GM12878 (cell line): ENCODE results near the gene TOP2B. TPM values are rescaled to one million over a fixed set of nuclear protein-coding genes. Genes with fewer than 3 reads are reported as not detected.
A peak's percentile ranks its signal among the peaks of the same experiment; 100 is the strongest.

Source experiments
- ATF2 ChIP-seq: IDR thresholded peaks from 2 replicates; pipeline ENCODE4 v1.6.1; 2012; ENCODE audit warnings: low read length, inconsistent platforms
- CTCF ChIP-seq, 3 experiments: IDR thresholded peaks in 2 of 3; conservative IDR thresholded peaks in 1 of 3; 2 replicates each; pipeline ENCODE4 v1.5.1; 2011; ENCODE audit warnings: low read depth in 3 of 3, low read length in 3 of 3, mild to moderate bottlenecking in 3 of 3, control low read depth in 2 of 3, moderate library complexity in 2 of 3, inconsistent platforms in 1 of 3, mixed read lengths in 1 of 3; ENCODE audit not compliant: control insufficient read depth in 2 of 3, insufficient read depth in 1 of 3; ENCODE audit errors: extremely low read depth in 1 of 3
- EED ChIP-seq: sonication (generic); IDR thresholded peaks from 2 replicates; pipeline ENCODE4 v1.6.1; 2016; ENCODE audit warnings: antibody characterized with exemption, low read depth
- HDAC6 ChIP-seq: fragments of 200-600 bp; sonication (generic); IDR thresholded peaks from one replicate; pipeline ENCODE4 v1.8.0; 2017; ENCODE audit warnings: antibody characterized with exemption; ENCODE audit not compliant: unreplicated experiment
- IRF3 ChIP-seq: fragments of 450-650 bp; IDR thresholded peaks from 2 replicates; pipeline ENCODE4 v1.6.1; 2014; ENCODE audit warnings: mild to moderate bottlenecking
- KDM1A ChIP-seq: fragments of 200-600 bp; sonication (generic); IDR thresholded peaks from 2 replicates; pipeline ENCODE4 v1.6.1; 2016; ENCODE audit warnings: borderline replicate concordance
- MEF2A ChIP-seq: IDR thresholded peaks from 2 replicates; pipeline ENCODE4 v1.6.1; 2011; ENCODE audit warnings: low read depth, mild to moderate bottlenecking, low read length, moderate library complexity; ENCODE audit not compliant: insufficient read depth
- MXI1 ChIP-seq: fragments of 150-350 bp; IDR thresholded peaks from 2 replicates; pipeline ENCODE4 v1.6.1; 2011; ENCODE audit warnings: low read depth, mild to moderate bottlenecking, inconsistent platforms, low read length, improper control_type of control experiment
- NBN ChIP-seq: fragments of 450-650 bp; IDR thresholded peaks from 2 replicates; pipeline ENCODE4 v1.6.1; 2016
- NKRF ChIP-seq: fragments of 450-650 bp; conservative IDR thresholded peaks from 2 replicates; pipeline ENCODE4 v1.6.1; 2017; ENCODE audit warnings: mild to moderate bottlenecking, moderate library complexity
- NR2F1 ChIP-seq: fragments of 450-650 bp; conservative IDR thresholded peaks from 2 replicates; pipeline ENCODE4 v1.6.1; 2017; ENCODE audit warnings: mild to moderate bottlenecking
- NRF1 ChIP-seq: conservative IDR thresholded peaks from 2 replicates; pipeline ENCODE4 v1.6.1; 2011; ENCODE audit warnings: mild to moderate bottlenecking, low read depth, low read length, improper control_type of control experiment
- POLR2AphosphoS2 ChIP-seq: IDR thresholded peaks from 2 replicates; pipeline ENCODE4 v1.6.1; 2011; ENCODE audit warnings: low read depth, mild to moderate bottlenecking, low read length, improper control_type of control experiment, moderate library complexity
- SMARCA5 ChIP-seq: fragments of 450-650 bp; IDR thresholded peaks from 2 replicates; pipeline ENCODE4 v1.6.1; 2017; ENCODE audit warnings: mild to moderate bottlenecking
- SMC3 ChIP-seq: IDR thresholded peaks from 2 replicates; pipeline ENCODE4 v1.6.1; 2011; ENCODE audit warnings: low read length, improper control_type of control experiment, borderline replicate concordance
- TCF12 ChIP-seq: IDR thresholded peaks from 2 replicates; pipeline ENCODE4 v1.6.1; 2011; ENCODE audit warnings: low read depth, mild to moderate bottlenecking, low read length
- USF2 ChIP-seq: IDR thresholded peaks from 2 replicates; pipeline ENCODE4 v1.6.1; 2011; ENCODE audit warnings: low read depth, low read length, improper control_type of control experiment, borderline replicate concordance
- ZBTB33 ChIP-seq: fragments of 450-650 bp; IDR thresholded peaks from 2 replicates; pipeline ENCODE4 v1.6.1; 2017; ENCODE audit warnings: mild to moderate bottlenecking
- ZNF207 ChIP-seq: fragments of 450-650 bp; IDR thresholded peaks from 2 replicates; pipeline ENCODE4 v1.6.1; 2014; ENCODE audit warnings: antibody characterized with exemption, mild to moderate bottlenecking, borderline replicate concordance
- ZNF274 ChIP-seq: IDR thresholded peaks from one replicate; pipeline ENCODE4 v1.8.0; 2011; ENCODE audit not compliant: insufficient read length, insufficient read depth
- polyA plus RNA-seq, 11 experiments: library from polyadenylated mRNA; depleted of rRNA in 4 of 11; unstranded in 6 of 11; stranded (reverse) in 5 of 11; fragments of >200 nt; fragmentation: Nextera tagmentation in 4 of 11; fragmentation: Illumina TruSeq in 1 of 11; extraction: Ambion mirVana in 4 of 11; extraction: Trizol in 1 of 11; gene quantifications; 1 replicate in 1 of 11; 2 replicates in 10 of 11; pipeline versions ENCODE4 v1.2.1 to v1.2.3, GENCODE V29; 2011 to 2016; ENCODE audit warnings: inconsistent platforms in 2 of 11, missing spikeins in 2 of 11, low read depth in 1 of 11
- total RNA-seq, 4 experiments: library from RNA; depleted of rRNA in 3 of 4; stranded (reverse); fragments of >200 nt in 3 of 4; fragmentation: Illumina TruSeq in 1 of 4; extraction: Trizol in 1 of 4; gene quantifications; 2 replicates each; pipeline versions ENCODE4 v1.2.1 to v1.2.3, GENCODE V29; 2013 to 2021

Gene TOP2B
- total and polyA plus RNA-seq, 10 of the 15 experiments (the other 5 are each of a cell fraction or from before 2014, with no cell fraction given): 28.6 to 134 (median 83.4) TPM

GRCh38 chr3:25664812-25665314 lies at the start of gene TOP2B (continued):
- TF ChIP-seq EED (peak; percentile 55), SMARCA5 (no peak), KDM1A (no peak), SMC3 (no peak), ZBTB33 (no peak), TCF12 (0 out of 2 replicates have a peak, but pooled peaks have one; percentile 22), NBN (peak; percentile 98), IRF3 (peak; percentile 78), NKRF (no peak; the same call in 1 of the 2 replicates), ATF2 (no peak), ZNF274 (no peak), CTCF (IDR thresholded peaks at IDR 0.05 in 2 of 3, conservative IDR thresholded peaks at IDR 0.05 in 1 of 3; ENCODE audit: control insufficient read depth in 2 of 3, extremely low read depth in 1 of 3, insufficient read depth in 1 of 3, low read depth in 3 of 3, low read length in 3 of 3) (no peak), NR2F1 (0 out of 2 replicates have a peak, but pooled peaks have one; percentile 71), USF2 (no peak), NRF1 (no peak), ZNF207 (0 out of 2 replicates have a peak, but pooled peaks have one; percentile 17), HDAC6 (peak; percentile 44), POLR2AphosphoS2 (no peak), MXI1 (no peak), MEF2A (no peak)
